Gastrocnemius medialis (tissue), 4 donors: ENCODE results near the gene PPP6R2.

Experiments used
- POLR2A ChIP-seq, 2 donors: fragments of 450-650 bp; IDR thresholded peaks; one replicate each; pipeline ENCODE4 v1.6.1; 2017; ENCODE audit warnings: antibody characterized with exemption in 2 of 2, mild to moderate bottlenecking in 2 of 2, moderate library complexity in 2 of 2
- TF ChIP-seq, protein P1 (sequence below), 5 experiments: fragments of 450-650 bp in 3 of 5; fragments of 200-600 bp in 2 of 5; sonication (generic) in 2 of 5; IDR thresholded peaks in 4 of 5; conservative IDR thresholded peaks in 1 of 5; 1 replicate in 4 of 5; 2 replicates in 1 of 5; pipeline ENCODE4 v1.5.1; 2016 to 2019; ENCODE audit warnings: antibody characterized with exemption in 5 of 5, mild to moderate bottlenecking in 3 of 5, moderate library complexity in 3 of 5

DNA sequence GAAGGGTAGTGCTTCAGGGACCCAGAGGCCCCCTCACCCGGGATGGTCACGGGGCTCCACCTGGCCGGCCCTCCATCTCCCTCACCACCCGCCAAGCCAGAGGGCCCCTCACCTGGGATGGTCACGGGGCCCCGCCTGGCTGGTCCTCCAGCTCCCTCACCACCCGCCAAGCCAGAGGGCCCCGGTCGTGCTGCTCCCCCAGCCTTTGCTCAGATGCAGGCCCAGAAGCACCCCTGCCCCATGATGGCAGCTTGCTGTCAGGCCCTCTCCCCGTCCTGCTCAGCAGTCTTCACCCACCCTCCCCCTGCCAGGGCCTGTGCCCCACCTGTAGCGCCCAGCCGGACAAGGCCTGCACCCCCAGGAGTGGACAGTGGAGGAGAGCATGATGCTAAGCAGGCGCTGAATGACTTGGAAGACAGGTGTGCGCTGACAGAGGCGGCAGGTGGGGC is 23.6 kb upstream of the PPP6R2 start:
- TF ChIP-seq POLR2A (IDR thresholded peaks at IDR 0.05) = no peak
- TF ChIP-seq, protein P1, sequence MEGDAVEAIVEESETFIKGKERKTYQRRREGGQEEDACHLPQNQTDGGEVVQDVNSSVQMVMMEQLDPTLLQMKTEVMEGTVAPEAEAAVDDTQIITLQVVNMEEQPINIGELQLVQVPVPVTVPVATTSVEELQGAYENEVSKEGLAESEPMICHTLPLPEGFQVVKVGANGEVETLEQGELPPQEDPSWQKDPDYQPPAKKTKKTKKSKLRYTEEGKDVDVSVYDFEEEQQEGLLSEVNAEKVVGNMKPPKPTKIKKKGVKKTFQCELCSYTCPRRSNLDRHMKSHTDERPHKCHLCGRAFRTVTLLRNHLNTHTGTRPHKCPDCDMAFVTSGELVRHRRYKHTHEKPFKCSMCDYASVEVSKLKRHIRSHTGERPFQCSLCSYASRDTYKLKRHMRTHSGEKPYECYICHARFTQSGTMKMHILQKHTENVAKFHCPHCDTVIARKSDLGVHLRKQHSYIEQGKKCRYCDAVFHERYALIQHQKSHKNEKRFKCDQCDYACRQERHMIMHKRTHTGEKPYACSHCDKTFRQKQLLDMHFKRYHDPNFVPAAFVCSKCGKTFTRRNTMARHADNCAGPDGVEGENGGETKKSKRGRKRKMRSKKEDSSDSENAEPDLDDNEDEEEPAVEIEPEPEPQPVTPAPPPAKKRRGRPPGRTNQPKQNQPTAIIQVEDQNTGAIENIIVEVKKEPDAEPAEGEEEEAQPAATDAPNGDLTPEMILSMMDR (IDR thresholded peaks at IDR 0.05 in 4 of 5, conservative IDR thresholded peaks at IDR 0.05 in 1 of 5) = no peak
